ENCODE data around the gene NUP37.

DNA sequence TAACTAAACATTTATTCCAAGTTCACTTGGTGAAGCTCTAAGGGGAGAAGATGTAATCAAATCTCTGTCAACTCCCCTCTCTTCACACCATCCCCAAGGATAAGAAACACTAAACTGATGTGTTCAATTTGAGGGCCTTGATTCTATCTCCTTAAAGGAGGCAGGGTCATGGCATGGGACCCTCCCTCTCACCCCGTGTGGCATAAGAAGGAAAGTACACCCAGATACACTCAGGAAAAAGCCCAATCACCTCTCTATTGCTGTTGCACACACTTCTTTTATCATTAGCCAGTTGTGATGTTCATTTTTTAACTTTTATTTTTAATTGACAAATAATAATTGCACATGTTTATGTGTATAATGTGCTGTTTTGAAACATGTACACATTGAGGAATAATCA, 93.2 kb downstream of the NUP37 start:
- TF ChIP-seq EZH2 (IDR thresholded peaks at IDR 0.05) (no peak), POLR2AphosphoS5 (IDR thresholded peaks at IDR 0.05; ENCODE audit: borderline replicate concordance, low read depth, low read length) (no peak), FOXP2 (optimal IDR thresholded peaks at IDR 0.05; ENCODE audit: control extremely low read depth, extremely low read length, insufficient read depth) (no peak)

All from SK-N-MC (cell line).